ENCODE results near the gene RGL2.
"Not testable (repeated sequence)": the region's sequence is repeated elsewhere in the genome, so short reads cannot be mapped to it uniquely, and the experiment has no call there.

Gene RGL2, protein sequence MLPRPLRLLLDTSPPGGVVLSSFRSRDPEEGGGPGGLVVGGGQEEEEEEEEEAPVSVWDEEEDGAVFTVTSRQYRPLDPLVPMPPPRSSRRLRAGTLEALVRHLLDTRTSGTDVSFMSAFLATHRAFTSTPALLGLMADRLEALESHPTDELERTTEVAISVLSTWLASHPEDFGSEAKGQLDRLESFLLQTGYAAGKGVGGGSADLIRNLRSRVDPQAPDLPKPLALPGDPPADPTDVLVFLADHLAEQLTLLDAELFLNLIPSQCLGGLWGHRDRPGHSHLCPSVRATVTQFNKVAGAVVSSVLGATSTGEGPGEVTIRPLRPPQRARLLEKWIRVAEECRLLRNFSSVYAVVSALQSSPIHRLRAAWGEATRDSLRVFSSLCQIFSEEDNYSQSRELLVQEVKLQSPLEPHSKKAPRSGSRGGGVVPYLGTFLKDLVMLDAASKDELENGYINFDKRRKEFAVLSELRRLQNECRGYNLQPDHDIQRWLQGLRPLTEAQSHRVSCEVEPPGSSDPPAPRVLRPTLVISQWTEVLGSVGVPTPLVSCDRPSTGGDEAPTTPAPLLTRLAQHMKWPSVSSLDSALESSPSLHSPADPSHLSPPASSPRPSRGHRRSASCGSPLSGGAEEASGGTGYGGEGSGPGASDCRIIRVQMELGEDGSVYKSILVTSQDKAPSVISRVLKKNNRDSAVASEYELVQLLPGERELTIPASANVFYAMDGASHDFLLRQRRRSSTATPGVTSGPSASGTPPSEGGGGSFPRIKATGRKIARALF

DNA sequence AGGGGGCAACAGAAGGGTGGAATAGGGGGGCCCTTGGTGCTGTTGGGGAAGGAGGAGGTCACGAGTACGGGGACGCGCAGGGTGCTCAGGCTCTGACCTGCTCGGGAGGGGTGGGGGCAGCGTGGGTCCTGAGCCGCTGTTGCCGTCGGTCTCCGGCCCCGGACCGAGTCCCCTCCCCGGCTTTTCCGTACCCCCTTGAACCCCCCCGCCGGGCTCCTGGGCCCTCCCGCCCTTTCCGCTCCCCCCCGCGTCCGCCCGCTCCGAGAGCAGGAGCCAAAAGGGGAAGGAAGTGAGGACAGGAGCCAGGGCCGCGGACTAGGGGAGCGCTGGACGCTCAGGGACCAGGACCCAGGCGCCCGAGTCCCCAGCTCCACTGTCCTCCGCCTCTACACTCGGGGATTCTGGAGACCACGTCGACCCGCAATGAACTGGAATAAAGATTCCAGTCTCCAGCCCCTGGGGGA lies at the start of gene RGL2:
TSS of gene RGL2 (minus strand) at position 170 of the 464 bp plus-strand sequence. CDS start 332 bp downstream, outside the sequence.
- no peak for DNase-seq

DNA sequence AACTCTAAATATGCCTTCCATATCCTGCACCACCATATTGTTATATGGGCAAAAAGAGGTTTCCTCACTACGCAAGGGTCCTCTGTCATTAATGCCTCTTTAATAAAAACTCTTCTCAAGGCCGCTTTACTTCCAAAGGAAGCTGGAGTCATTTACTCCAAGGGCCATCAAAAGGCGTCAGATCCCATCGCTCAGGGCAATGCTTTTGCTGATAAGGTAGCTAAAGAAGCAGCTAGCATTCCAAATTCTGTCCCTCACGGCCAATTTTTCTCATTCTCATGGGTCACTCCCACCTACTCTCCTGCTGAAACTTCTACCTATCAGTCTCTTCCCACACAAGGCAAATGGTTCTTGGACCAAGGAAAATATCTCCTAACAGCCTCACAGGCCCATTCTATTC lies 49.1 kb upstream of the RGL2 start:
- no peak for DNase-seq

DNA sequence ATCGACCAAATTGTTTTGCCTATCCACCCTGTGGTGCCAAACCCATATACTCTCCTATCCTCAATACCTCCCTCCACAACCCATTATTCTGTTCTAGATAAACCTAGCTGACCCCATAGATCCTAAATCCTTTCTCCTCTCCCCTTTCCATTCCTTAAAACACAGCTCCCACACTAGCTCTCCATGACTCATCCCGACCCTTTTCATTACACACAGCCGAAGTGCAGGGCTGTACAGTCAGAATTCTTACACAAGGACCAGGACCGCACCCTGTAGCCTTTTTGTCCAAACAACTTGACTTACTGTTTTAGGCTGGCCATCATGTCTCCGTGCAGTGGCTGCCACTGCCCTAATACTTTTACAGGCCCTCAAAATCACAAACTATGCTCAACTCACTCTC lies 48.2 kb upstream of the RGL2 start:
- DNase-seq = not testable (repeated sequence)

DNA sequence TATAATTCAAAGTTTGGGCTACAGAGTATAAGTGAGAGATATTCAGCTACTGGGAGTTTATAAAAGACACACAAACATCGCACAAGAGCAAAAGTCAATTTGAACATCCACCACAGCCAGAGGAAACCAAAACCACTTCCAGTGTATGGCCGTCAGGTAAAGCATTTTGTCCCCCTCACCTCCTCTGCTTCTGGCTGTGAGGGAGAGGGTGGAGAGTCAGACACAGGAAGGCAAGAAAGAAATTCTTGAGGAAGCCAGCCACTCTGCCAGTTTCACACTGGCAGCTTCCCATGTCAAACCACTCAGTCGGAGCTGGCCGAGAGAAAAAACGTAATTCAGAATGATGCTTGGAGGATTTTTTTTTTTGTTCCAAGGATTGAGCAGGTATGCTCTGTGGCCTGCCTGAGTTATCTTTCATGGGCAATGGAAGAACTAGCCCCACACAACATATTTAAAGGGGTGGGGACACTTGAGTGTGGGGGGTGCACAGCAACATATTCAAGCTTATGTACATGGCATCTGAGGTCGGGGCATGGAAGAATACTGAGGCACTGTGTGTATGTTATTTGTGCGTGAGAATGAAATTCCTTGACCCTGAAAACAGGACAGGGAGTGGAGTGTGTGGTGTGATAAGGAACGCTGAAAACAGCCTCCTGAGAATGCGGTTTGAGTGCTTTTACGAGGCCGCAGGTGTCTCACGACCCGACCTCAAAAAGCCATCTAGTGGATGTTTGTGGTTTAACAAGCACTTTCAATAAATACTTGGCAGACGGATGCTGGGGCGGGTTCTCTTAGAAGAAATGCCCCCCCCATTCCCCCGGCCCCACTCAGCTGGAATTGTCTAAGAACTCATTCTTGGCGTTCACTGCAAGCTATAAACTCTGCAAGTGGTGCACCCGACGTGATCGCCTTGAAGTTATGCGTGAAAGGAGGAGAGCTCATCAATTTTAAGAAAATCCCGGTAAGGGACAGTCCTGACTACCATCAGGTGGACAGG lies 46.3 kb upstream of the RGL2 start:
- DNase-seq = no peak

DNA sequence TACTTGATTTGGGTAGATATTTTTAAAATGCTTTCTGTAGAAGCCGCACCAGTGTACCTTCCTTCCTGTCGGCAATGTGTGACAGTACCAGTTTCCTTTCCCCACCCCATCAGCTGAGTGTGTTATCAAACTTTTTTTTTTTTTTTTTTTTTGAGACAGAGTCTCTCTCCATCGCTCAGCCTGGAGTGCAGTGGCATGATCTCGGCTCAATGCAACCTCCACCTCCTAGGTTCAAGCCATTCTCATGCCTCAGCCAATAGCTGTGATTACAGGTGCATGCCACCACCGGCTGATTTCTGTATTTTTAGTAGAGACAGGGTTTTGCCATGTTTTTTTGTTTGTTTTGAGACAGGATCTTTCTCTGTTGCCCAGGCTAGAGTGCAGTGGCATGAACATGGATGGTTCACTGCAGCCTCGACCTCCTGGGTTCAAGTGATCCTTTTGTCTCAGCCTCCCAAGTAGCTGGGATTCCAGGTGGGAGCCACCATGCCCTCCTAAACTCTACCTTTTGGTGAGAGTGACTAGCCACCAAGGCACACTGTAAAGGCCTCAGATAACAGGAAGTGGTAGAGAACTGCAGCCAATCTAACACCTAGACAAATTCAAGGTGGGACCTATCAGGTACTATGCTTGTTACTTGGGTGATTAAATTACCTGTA lies 45.3 kb upstream of the RGL2 start:
- DNase-seq = no peak

DNA sequence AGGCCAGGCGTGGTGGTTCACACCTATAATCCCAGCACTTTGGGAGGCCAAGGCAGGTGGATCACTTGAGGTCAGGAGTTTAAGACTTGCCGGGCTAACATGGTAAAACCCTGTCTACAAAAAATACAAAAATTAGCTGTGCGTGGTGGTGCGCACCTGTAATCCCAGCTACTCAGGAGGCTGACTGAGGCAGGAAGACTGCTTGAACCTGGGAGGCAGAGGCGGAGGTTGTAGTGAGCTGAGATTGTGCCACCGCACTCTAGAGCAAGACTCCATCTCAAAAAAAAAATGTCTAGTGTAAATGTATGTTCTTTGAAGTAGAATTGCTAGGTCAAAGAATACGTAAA lies 44.8 kb upstream of the RGL2 start:
- not testable (repeated sequence) for DNase-seq

DNA sequence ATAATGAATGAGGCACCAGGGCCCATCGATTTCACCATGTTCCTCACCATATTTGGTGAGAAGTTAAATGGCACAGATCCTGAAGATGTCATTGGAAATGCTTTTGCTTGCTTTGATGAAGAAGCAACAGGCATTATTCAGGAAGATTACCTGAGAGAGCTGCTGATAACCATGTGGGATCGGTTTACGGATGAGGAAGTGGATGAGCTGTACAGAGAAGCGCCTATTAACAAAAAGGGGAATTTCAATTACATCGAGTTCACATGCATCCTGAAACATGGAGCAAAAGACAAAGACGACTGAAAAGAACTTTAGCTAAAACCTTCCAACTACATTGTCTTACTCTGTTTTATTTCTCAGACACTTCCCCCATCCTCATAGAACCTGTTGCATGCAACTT lies 40.5 kb upstream of the RGL2 start:
- DNase-seq = no peak

DNA sequence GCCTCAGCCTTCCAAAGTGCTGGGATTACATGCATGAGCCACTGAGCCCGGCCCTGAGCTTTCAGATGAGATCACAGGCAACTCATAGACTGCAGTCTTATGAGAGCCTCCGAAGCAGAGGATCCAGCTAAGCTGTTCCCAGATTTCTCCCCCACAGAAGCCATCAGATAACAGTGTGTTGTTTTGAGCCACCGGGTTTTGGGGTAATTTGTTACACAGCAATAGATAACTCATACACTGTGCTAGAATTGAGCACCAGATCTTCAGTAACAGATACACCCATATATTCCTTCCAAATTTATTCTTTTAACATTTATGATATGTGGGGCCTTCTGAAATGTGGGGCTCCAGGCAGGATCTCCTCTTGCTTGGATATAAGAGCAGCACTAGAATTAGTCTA lies 37.8 kb upstream of the RGL2 start:
- DNase-seq = no peak

DNA sequence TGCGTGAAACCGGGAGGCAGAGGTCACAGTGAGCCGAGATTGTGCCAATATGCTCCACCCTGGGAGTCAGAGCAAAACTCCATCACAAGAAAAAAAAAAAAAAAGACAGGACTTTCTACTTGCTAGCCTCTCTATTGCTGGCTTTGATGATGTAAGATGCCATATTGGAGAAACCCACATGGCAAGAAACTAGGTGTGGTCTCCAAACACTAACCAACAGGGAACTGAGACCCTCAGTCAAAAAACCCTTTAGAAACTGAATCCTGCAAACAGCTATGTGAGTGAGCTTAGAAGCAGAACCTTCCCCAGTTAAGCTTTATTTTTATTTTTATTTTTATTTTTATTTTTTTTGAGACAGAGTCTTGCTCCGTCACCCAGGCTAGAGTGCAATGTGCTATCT lies 37.2 kb upstream of the RGL2 start:
- DNase-seq = no peak

DNA sequence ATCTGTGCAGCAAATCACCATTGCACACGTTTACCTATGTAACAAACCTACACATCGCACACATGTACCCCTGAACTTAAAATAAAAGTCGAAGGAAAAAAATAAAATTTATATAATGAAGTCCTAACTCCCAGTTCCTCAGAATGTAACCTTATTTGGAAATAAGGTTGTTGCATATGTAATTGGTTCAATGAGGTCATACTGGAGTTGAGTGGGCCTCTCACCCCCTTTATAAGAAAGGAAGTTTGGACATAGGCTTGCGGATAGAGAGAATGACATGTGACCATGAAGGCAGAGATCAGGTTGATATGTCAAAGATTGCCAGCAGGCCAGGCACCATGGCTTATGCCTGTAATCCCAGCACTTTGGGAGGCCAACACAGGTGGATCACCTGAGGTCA lies 34.9 kb upstream of the RGL2 start:
- no peak for DNase-seq

DNA sequence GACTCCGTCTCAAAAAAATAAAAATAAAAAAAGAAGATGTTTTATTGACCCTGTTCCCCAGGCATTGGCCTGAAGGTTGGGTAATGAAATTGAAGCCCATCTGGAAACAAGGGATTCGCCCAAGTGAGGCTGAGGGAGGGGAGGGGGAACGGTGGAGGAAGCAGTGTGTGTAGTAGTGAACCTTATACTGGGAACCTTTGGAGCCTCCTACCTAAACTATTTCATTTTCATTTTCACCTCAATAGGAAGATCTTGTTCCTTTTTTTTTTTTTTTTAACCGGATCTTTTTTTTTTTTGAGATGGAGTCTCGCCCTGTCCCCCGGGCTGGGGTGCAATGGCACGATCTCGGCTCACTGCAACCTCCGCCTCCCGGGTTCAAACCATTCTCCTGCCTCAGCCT lies 32.0 kb upstream of the RGL2 start:
- DNase-seq = no peak

DNA sequence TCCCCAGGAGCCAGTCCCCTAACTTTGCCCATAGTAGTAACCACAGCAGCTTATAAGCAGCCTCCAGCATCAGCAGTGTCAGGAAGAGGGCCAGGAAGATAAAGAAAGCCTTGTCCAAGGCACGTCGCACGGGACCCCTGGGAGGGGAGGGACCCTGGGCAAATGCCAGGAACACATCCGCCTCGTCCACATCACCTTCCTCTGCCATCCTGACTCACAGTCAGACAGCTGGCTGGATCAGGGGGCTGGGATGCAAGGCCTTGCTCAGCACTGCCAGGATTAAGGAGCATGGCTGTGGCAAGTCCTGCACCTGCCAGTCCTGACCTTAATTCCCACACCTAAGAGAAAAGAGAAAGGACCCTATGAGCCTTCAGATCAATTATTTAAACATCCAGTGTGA lies 30.3 kb upstream of the RGL2 start:
- no peak for DNase-seq

DNA sequence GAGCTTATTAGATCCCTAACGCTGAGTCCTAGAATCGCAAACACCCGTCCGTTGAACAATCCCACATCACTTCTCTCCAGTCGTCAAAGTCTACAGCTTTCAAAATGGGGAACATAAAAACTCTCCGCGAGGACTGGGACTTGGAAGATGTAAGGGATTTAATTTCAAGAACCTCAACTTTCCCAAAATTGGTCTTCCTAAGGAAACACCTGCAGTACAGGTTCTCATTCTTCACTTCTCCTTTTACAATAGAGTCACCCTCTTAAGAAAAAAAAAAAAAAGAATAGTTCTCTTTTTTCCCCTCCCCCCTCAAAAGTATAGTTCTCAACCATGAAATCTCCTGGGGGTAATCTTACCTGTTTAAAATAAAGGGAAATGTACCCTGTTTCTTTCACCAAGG lies 25.4 kb upstream of the RGL2 start:
- DNase-seq = no peak

DNA sequence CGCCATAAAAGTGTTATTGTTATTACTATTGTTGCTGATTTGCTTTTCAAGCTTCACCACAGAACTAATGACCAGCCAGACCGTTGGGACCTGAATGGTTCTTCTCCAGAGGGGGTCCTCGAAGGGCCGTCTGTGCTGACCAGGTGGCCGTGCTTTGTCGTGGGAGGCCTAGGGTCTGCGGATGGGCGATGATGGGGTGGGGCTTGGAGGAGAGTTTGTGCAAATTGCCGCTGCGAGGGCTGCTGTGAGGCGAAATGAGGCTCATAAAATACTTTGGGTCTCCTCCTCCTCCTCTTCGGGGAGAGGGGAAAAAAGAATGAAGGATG lies 24.8 kb upstream of the RGL2 start:
- no peak for DNase-seq

DNA sequence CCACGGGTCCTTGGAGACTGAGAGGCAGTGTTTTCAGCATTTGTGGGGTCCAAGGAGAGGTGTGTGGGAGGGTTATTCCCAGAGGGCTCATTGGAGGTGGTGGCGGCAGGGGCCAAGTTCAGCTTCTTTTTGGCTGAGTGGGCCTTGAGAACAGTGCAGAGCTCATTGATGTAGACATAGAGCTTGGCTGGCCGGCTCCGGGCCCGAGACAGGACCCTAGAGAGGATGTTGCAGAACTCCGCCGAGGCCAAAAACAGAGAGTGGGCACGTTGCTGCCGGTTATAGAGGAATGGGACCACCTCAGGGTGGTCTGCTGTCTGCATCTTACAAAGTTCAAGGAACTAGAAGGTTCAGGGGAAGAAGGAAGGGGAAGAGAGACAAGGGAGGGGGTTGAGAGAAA lies 22.5 kb upstream of the RGL2 start:
- no peak for DNase-seq

DNA sequence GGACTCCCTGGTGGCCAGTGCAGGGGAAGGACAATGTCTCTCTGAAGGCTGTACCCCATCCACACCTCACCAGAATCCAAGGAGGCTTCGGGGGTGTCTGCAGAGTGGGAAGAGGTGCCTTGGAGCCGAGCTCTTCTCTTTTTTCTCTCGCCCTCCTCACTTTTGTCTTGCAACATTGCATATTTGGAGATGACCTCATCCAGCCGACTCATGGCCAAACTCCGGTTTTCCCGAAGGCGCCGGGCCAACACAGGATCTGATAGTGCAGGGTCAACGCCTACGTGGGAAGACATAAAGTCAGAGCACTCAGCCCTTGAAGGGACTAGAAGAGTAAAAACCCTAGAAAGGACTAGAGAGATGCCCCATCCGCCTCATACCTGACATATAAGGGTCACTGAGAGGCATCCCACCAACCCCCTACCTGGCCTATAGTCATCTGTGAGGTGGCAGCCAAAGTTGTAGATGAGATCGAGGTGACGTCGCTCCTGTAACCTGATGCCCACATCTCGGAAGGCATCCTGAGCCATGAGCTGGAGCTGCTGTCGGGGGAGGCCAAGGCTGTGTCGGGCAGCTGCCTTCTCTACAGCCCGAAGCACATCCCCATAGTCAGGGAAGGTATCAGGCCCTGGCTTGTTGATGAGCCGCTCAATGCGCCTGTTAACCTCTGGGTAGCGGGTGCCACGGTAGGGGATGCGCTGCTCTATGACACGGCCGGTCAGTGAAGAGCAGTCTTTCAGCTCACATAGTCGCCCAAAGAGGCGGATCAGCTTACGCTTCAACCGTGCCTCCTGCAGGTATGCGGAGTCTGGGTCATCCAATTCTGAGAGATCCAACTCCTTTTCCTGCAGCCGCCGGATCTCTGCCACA lies 21.8 kb upstream of the RGL2 start:
- no peak for DNase-seq

DNA sequence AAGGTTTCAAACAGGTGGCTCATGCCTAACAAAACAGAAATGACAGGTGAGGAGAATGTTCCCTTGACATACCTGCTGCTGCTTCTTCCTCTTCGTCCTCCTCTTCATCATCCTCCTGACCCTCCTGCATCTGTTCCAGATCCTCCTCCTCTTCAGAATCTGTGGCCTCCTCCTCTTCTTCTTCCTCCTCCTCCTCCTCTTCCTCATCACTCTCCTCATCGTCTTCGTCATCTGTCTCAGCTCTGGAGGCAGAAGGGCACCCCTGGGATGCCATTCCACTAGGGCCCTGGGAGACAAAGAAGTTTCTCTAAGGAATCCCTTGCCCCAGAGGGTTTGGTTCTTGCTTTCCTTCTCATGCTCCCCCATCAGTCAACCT lies 21.2 kb upstream of the RGL2 start:
- DNase-seq = no peak

DNA sequence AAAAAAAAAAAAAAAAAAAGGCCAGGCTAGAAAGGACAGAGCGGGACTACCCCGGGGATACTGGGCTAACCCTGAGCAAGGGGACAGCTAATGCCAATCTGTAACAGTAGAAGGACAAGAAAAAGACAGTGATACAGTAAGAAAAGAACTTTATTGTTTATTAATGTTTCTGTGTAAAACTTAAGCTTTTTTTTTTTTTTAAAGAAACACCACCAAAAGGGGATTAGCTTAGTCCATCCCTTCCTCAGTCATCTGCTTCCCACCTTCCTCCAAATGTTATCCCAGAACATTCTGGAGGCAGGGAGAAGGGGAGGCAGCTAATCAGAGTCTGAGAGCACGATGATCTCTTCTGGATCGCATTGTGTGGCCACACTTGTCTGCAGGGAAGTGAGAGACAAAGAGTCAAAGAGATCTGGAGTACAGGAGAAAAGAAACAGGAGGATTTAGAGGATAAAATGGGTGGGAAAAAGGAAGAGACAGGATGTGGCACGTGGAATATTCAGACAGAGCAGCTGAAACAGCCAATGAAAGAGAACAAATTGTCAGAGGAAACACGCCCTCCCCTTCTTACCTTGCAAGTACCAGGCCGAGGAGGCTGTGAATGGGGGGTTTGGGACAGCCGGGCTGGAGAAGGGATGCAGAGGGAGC lies 19.8 kb upstream of the RGL2 start:
- no peak for DNase-seq

DNA sequence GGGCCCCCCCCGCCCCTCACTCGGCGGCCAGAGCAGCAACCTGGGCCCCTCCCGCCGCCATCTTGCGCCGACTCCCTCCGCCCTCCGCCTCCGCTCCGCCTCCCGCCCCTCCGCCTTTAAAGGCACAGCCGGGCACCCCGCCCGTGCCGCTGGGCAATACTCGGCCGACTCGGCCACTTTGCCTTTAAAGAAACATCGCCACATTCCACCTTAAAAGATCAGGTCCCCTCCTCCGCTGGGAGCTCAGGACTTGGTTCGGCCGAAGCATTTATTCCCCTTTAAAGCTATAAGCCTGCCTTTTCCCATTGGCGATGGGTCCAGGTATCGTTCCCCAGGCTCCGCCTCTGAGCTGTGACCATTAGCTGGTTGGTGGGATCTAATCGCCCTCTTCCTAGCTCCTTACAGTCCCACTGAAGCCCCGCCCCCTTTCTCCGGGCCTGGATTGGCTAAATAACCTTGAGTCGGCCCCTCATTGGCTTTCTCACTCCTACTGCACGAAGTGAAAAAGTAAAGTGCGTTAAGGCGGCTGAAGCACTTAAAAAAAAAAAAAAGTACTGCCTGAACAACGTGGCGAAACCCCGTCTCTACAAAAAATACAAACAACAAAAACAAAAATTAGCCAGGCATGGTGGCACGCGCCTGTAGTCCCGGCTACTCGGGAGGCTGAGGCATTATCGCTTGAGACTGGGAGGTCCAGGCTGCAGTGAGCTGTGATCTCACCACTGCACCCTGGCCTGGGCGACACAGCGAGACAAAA lies 19.1 kb upstream of the RGL2 start, which contains the start of gene ZBTB22:
TSS of gene ZBTB22 (minus strand) at position 76 of the 757 bp plus-strand sequence. CDS start 828 bp downstream, outside the sequence.
- DNase-seq = peak; percentile 93

DNA sequence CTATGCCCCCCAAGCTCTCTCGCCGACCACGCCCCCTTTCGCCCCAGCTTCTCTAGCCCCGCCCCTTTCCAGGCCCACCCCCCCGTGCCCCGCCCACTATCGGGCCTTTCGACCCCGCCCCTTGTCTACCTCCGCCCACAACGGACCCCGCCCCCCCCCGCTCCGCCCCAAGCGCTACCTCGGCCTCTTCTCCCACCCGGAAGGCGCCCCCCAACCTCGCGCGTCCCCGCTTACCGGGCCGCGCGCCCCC lies 18.6 kb upstream of the RGL2 start:
- no peak for DNase-seq
